ENCODE results near the gene FTCDNL1.
A peak's percentile ranks its signal among the peaks of the same experiment; 100 is the strongest.

Gene FTCDNL1

DNA sequence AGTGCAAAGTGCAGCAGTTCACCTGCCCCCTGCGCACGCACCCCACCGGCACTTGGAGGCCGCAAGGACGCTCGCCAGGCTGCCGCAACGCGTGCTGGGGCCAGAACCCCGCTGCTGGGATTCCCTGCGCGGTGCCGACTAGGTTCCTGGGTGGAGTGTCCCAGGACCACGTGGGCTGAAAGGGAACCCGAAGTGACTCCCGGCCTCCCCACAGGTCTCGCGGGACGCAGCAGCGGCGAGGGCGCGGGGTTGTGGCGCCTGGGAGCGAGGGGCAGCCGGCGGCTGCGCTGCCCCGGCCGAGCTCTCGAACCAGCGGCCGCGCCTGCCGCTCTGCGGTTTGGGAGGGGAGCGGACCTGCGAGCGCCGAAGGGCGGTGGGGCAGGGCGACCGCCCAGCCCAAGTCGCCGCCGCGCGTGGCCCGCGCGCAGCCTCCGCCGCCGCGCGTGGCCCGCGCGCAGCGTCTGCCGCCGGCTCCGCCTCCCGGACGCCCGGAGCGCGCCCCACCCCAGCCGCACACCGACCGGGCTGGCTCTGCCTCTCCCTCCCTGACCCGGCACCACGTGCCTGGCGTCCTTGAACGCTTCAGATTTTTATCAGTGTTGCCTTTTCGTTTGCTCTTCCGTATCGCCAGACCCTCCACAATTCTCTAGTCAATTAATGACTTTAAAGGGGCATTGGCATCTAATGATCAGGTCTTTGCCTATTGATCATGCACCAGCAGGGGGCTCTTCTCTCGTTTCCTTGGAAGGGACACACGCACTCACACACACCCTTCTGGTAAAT, at the start of gene FTCDNL1:
TSS of gene FTCDNL1 (minus strand) at position 475 of the 783 bp plus-strand sequence. CDS start 2,230 bp downstream, outside the sequence.
- DNase-seq = peak; percentile 32

DNA sequence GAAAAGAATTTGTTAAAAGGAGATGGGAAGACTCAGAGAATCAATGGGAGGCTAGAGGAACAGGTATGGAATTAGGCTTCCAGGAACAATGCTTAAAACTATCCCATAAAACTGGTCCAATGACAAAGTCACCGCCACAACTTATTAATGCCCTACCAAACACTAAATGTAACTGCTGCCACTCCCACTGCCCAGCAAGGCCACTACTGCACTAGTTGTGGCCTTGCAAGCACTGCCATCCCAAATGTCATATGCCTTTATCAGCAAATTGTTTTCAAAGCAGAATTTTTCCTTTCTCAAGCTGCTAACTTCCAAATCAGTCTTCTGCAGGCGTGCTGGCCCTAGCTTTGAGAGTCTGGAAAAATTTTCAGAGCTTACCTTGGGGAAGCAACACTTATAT, 45.6 kb upstream of the FTCDNL1 start:
- DNase-seq = no peak

DNA sequence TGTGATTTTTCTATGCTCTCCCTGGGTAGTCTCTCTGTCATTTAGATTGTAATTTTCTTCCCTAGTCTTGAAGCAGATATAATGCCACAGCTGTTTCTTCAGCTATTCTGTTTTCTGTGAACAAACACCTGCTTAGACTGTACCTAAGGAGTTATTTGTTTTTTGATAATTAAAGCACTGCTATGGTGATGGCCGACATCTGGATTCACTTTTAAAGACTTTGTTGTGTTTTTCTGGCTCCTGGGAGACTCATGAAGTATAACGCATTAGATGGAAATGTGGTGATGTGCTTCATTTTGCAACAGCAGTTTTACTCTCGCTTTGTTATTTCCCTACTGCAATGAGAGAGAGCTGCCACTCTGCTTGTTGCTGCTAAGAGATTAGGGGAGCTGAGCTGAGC, 44.4 kb upstream of the FTCDNL1 start:
- no peak for DNase-seq

DNA sequence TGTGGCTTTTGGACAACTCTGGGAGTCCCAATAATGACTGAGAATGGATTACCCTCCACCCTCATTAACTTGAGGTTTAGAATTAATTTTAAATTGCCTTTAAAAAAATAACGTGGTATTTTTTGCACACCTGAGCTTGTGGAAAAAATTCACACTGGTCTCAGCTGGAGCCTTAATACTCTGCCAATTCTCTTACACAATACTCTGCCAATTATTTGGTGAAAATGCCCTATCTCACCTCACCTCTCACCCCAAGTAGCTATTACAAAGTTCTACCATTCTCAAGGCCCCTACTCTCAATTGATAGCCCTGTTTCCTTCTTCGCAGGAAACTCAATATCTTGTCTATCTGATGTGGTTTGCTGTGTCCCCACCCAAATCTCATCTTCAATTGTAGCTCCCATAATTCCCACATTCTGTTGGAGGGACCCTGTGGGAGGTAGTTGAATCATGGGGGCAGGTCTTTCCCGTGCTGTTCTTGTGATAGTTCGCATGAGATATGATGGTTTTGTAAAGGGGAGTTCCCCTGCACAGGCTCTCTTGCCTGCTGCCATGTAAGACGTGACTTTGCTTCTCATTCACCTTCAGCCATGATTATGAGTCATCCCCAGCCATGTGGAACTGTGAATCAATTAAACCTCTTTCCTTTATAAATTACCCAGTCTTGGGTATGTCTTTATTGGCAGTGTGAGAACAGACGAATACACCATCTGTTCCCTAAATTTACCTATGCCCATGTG, 32.7 kb upstream of the FTCDNL1 start:
- no peak for DNase-seq

DNA sequence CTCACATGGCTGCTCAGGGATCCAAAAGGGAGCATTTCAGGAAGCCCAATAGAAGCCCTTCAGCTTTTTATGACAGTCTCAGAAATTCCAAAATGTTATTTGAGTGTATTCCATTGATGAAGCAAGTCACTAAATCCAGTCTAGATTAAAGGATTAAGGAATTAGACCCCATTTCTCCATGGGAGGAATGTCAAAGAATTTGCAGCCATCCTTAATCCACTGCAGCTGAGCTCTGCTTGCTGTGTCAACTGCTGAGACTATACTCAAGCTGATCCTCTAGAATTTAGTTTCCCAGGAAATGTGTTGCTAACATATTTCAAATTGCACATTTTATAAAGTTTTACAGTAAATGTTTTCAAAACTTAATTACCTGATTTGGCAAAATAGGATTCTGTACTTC, 31.7 kb upstream of the FTCDNL1 start:
- no peak for DNase-seq

DNA sequence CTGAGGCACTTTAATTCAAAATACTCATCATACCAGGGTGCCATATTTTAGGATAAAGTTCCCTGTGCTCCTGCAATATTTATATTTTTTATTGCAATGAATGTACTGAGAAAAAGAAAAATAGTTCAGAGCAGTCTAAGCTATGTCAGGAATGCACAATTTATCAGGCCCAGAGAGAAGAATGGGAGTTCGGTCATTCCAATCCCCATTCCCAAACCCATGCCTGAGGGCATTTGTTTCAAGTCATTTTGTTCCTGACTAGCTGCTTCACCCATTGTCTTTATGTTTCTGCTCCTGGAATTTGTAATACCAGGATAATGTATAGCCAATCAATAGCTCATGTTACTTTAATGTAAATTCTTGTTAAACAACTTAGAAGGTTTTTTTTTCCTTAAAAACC, 24.4 kb upstream of the FTCDNL1 start:
- DNase-seq = no peak

DNA sequence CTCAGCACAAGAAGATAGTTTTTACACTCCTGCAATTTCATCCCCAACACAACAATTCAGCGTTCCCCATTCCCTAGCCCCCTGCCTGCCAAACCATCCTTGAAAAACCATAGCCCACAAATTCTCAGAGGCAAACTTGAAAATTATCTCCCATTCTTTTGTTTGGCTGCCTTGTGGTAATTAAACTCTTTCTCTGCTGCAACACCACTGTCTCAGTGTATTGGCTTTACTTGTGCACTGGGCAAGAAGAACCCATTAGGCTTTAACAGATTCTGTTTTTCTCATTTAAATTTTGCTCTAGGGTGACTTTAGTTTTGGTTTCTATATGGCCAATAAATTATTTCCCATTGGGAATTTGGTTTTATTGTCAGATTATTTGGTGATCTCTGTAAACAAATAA, 23.2 kb upstream of the FTCDNL1 start:
- DNase-seq = no peak

DNA sequence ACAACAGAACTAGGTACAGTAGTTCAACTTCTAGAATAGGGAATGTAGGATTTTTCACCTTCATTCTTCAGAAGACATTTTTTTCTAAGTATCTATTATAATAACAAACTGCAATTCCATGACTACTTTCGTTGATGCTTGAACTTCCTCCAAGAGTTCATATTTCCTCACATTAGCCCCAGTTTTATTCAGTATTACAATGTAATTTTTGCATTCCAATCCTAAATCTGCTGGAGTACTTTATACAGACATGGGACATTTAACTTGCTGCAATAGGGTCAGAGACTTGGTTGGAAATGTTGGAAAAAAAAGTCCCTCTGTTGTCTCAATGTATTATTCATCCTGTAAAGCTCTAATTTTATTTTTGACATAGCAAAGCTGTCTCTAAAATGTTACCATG, 19.6 kb upstream of the FTCDNL1 start:
- DNase-seq = no peak

DNA sequence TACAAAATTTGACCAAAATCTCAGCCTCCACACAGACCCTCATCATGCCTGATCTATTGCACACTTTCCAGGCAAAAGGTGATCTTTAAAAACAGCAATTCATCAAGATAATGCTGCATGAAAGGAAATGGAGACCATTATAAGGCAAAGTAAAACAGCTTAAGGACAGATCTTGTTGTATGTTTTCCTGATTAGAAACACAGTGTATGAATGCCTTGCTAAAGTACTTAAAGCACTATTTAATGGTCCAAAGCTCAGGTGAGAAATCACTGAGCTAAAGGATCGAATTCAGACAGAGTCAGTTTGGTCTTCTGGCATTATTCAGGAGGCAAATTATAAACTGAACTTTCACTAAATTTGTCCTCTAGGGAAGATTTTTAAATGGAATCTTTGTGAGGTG, 18.7 kb upstream of the FTCDNL1 start:
- no peak for DNase-seq

DNA sequence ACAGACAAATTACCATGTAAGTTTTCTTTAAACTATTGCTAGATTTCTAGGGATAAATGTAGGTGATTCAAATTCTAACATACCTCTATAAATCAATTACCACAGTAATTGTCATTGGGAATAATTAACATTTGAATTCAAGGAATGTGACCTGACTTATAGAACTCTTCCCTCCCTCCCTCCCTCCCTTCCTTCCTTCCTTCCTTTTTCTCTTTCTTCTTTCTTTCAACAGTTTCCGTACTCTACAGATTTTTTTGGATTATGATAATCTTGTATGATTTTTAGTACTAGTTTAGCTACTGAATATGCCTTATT, 18.2 kb upstream of the FTCDNL1 start:
- no peak for DNase-seq

DNA sequence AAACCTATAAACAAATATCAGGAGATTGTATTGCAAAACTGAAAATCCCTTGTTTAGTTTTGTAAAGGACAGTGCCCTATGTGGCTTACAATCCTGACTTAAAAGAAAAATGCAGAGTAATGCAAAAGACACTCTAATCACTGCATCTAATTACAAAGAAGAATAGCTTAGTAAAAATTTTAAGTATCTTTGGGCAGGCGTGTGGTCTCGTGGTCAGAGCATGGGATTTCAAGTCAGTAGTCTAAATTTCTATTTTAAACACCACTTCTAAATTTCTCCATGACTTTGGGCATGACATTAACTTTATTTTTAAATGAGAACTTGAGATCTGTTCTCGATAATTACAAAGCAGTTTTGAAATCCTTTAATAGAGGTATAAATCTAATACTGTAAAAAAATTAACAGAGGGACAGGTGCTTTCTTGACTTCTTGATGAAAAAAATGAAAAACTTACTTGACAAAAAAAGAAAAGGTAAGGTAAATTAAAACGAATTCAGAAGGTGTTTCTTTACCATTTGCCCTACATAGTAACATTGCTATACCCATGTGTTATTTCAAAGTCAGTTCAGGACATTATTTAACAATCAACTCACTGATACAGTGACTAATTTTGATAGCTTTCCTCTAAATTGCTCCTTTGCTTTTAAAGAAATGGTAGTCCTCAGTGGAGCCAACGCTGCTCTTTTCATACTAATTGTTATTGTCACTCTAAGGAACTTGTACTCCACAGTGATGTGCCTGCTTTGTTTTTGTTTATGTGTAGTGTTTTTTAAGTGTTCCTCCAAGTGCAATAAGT, 17.6 kb upstream of the FTCDNL1 start:
- no peak for DNase-seq

DNA sequence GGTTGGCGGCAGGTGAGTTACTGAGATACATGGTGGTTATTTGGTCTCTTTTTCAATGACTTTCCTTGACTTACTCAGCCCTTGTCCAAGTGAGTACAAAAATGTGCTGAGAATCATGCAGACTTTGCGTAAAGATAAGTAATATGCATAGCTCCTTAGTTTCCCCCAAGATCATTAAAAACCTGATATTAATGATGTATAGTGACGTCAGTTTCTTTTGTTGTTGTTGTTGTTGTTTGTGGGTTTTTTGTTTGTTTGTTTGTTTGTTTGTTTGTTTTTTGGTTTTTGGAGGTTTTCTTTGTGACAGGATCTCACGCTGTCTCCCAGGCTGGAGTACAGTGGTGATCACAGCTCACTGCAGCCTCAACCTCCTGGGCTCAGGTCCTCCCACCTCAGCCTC, 14.9 kb upstream of the FTCDNL1 start:
- DNase-seq = no peak

DNA sequence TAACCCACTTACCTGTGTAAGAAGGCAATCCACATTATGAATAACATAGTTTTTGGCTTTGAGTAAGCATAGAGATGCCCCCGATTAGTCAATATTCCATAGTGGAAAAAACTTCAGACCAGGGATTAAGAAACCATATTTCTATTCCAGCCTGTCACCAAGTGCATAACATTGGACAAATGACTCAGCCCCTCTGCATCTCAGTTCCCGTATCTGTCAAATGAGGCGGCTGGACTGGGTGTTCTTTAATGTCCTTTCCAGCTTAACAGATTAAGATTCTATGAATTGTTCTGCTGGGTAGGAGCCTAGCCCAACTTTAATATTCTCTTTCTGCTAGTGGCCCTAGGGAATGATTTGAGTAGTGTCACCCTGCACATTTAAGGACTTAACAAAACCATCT, 11.8 kb upstream of the FTCDNL1 start:
- DNase-seq = no peak

DNA sequence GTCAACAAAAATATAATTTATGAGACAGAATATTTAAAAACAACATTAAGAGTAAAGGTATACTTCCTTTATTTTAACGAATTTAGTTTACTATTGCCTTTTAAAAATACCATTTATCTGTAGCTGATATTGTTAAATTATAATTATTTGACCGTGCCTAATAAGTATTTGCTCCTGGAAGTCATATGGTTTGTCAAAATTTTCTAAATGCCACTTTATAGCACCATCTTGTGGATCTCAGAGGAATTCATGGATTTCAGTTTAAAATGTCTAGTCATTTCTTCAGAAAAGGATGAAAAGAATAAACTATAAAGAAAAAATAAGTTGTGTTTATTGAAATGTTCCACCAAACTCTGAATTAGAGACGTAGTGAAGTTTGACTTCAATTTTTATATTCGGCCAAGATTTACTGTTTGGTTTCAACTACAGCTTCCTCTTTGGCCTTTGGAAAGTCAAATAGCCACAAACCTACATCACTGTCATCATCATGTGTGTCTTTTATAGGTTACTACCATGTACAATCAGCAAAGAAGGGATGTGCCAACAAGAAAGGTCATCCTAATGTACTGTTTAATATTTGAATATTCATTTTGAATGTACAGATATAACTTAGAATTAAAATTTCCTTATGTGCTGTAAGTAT, 10.3 kb upstream of the FTCDNL1 start:
- DNase-seq = no peak

DNA sequence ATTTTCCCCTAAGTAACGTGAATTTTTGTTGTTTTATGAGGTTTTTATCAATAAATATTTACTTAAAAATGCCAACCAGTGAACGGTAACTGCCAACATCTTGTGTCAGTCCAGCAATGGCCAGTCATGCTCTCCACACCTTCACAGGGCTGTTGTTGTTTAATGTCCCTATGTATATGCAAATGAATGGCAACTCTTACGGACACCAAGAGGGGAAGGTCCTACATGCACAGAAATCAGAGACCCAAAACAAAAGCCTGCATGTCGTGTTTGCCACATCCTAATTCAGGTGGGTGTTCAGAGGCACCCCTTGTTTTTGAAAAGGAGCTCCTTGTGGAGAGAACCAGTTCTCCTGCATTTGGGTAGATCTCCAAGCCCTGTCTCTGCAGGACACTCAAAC, 4.8 kb upstream of the FTCDNL1 start:
- no peak for DNase-seq

DNA sequence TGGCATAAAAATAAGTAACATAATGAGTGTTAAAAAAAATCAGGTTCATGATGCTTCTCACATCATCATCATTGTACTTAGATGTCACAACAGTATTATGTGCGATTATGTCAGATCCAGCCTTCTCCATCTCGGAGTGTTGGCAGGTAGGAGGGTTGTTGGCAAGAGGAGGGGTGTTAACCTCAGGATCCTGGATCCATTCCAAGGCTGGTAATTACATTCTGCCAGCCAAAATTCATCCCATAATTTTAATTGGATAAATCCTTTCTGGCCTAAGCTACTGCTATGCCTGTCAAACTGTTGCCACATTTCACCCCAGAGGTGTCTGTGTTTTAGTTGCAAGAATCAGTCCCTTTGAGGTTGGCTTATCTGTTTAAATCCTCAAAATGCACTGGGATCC, 891 bp upstream of the FTCDNL1 start:
- DNase-seq = no peak

DNA sequence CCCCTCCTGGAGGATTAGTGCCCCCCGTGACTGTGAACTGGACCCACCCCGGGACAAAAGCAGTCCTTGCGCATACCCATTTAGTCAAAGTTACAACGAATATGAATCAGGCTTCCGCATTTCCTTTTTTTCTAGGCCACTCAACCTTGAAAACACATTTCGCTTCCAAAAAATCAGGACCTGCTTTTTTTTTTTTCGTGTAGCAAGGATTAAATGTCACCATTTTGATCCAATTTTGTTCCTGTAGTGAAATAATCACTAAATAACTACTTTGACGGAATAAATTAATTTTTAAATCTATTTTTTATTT, 464 bp upstream of the FTCDNL1 start:
- DNase-seq = no peak

DNA sequence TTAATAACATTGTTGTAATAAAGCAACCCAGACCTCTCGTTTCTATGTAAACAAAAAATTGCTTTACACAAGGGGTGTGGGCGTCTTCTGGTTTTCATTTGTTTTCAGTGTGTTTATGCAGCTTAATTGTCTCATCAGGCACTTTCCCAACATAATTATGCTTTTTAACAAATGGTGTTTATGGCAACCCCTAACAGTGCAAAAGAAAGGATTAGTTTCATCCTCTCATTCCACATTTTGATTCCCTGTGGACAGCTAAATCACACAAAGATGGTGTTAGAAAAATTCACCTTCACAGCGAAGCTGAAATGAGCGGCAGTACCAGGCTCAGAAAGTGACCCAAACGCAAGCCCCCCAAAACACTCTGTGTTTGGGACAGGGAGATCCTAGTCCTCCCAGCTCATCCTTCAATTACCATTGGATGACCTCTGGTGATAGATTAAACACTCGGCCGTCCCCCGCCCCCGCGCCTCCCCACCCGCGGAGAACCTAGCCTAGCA, 724 bp downstream of the FTCDNL1 start:
- DNase-seq = no peak

DNA sequence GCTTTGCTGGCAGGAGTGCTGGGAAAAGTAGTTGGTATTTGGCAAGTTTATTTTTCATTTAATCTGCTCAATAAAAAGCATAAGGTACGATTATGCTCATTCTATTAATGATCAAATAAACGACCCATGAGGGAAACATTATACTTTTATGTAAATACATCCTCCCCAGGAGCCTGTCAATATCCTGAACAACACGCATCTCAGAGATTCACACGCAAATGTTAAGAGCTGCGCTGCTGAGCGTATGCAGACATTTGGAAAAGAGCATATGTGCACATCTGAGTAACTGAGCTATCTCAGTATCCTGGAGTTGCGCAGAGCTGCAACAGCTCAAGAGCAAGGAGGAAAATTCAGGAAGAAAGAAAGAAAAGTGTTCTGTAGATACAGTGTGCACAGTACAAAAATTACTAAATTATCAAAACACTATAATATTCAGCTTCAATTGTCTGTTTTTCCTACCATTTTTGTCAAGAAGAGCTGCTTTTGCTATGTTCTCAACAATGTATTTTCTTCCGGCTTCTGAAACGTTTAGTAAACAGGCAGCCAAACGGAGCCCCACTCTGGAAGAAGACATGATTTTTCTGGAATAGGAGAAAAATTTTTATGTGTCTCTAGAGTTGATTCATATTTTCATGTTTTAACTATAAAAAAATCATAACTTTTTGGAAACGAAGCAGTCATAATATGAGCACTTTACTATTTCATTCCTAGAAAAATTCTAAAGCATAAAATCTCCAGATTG, 2.4 kb downstream of the FTCDNL1 start:
- DNase-seq = no peak

DNA sequence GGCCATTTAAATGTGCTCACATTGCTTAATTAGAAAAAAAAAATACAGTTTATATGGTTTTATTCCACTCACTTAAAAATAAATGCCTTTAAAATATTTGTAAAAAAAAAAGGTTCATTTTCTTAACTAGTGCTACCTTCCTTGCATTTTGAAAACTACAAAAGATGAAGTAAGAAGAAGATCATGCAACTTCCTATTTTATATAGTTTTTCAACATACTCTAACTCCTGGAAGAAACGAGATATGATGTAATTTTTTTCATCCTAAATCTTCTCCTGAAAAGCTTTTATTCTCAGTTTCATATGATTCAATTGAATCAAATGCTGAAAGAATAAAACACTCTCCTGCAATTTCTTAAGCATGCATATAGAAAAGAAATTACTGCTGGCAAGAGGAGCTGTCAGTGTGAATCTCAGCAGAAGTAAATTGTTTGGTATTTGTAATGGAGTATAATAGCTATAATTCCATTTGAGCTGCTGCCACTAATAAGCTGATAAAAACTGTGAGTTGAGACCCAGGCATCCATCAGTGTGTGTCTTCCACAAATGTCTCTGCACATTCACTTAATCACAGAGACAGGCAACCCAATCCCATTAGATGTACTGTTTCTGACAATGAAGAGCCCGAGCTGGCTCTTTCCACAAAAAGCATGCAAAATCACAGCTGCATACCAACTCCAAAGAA, 3.7 kb downstream of the FTCDNL1 start:
- DNase-seq = no peak

DNA sequence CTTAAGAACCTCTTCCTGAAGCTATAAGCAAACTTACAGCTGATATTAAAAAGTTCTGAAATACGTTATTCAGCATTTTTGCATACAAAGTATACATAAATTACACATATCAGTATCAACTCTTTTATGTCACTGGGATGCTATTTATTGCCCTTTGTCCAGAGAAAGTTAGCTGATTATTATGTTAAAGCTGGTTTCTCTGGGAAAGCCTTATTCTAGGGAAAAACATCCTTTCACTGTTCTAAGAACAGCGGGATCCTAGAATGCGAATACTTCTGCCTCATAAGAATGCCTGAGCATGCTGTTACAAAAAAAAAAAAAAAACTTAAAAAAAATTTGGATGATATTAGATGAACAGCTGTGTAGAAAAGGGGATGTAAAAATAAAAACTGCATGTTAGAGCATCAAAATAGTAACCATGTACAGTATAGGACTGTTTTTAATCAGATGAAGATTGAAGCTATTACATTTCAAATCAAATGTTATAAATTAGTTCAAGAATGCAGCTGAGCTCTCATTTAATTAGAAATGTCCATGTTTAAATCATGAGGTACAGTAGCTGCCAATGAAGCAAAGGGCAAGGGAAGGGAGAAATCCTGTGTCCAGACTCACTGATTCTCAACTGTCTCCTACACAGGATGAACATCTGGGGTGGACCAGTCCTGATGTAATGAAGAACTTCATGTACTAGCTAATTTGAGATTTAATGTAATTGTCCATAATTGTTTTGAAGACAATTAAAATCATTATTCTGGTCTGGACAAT, 8.2 kb downstream of the FTCDNL1 start:
- DNase-seq = no peak
